Neural crest cell (in vitro differentiated cells): Measurements from ENCODE around the gene XYLB. TPM values are rescaled to one million over a fixed set of nuclear protein-coding genes. Genes with fewer than 3 reads are reported as not detected.
A peak's percentile ranks its signal among the peaks of the same experiment; 100 is the strongest.

Experiments used
- DNase-seq: peaks from one replicate; pipeline ENCODE4 v3.0.0; 2021; ENCODE audit warnings: low read depth, mixed read lengths, low spot score
- H3K27ac Mint-ChIP-seq: one replicate; pipeline ENCODE4 v1.8.0; 2021; ENCODE audit warnings: mild to moderate bottlenecking, mixed read lengths; ENCODE audit not compliant: unreplicated experiment
- H3K27me3 Mint-ChIP-seq: 2 replicates; pipeline ENCODE4 v1.8.0; 2021; ENCODE audit warnings: low read depth, mild to moderate bottlenecking, mixed read lengths
- H3K36me3 Mint-ChIP-seq: 2 replicates; pipeline ENCODE4 v1.8.0; 2021; ENCODE audit warnings: low read depth, mild to moderate bottlenecking, mixed read lengths
- H3K4me1 Mint-ChIP-seq: 2 replicates; pipeline ENCODE4 v1.8.0; 2021; ENCODE audit warnings: mixed read lengths
- H3K4me3 Mint-ChIP-seq: one replicate; pipeline ENCODE4 v1.8.0; 2021; ENCODE audit warnings: mild to moderate bottlenecking, mixed read lengths
- H3K9me3 Mint-ChIP-seq: 2 replicates; pipeline ENCODE4 v1.8.0; 2021; ENCODE audit warnings: mixed read lengths
- total RNA-seq: library from RNA; stranded (reverse); gene quantifications from 2 replicates; pipeline ENCODE4 v1.2.1, GENCODE V29; 2021
- TF ChIP-seq, protein P1 (sequence below): fragments of 200-600 bp; sonication (generic); conservative IDR thresholded peaks from 2 replicates; pipeline ENCODE4 v1.5.0; 2021; ENCODE audit warnings: antibody characterized with exemption, mild to moderate bottlenecking

The XYLB gene
- total RNA-seq, 1 donor from 2014 or later = 12.0 TPM

DNA sequence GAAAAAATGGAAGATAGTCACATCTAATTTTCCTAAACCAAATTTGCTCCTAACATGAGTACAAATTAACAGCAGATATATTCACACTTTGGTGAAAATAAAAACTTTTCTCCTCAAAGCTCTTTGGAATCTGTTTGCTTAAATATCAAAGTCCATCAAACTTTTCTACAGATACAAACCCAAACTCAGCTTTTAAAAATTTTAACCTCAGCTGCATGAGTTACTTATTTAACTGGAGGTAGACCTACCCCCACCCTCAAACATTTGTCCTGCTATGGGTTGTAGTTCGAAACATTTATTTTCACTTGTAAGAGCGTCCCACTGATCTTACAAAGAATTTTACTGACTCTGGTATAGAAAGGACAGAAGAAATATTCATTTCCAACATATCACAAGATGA lies 8.9 kb upstream of the XYLB start:
- H3K27me3 Mint-ChIP-seq = peaks cover 6% of the 10 kb centered on the region
- TF ChIP-seq, protein P1, sequence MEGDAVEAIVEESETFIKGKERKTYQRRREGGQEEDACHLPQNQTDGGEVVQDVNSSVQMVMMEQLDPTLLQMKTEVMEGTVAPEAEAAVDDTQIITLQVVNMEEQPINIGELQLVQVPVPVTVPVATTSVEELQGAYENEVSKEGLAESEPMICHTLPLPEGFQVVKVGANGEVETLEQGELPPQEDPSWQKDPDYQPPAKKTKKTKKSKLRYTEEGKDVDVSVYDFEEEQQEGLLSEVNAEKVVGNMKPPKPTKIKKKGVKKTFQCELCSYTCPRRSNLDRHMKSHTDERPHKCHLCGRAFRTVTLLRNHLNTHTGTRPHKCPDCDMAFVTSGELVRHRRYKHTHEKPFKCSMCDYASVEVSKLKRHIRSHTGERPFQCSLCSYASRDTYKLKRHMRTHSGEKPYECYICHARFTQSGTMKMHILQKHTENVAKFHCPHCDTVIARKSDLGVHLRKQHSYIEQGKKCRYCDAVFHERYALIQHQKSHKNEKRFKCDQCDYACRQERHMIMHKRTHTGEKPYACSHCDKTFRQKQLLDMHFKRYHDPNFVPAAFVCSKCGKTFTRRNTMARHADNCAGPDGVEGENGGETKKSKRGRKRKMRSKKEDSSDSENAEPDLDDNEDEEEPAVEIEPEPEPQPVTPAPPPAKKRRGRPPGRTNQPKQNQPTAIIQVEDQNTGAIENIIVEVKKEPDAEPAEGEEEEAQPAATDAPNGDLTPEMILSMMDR = no peak
- H3K36me3 Mint-ChIP-seq = no peaks in the 10 kb centered on the region
- DNase-seq = no peak
- H3K4me3 Mint-ChIP-seq = no peak overlapping the region
- H3K4me1 Mint-ChIP-seq = no peaks in the 10 kb centered on the region
- H3K9me3 Mint-ChIP-seq = no peaks in the 10 kb centered on the region
- no peak overlapping the region for H3K27ac Mint-ChIP-seq

DNA sequence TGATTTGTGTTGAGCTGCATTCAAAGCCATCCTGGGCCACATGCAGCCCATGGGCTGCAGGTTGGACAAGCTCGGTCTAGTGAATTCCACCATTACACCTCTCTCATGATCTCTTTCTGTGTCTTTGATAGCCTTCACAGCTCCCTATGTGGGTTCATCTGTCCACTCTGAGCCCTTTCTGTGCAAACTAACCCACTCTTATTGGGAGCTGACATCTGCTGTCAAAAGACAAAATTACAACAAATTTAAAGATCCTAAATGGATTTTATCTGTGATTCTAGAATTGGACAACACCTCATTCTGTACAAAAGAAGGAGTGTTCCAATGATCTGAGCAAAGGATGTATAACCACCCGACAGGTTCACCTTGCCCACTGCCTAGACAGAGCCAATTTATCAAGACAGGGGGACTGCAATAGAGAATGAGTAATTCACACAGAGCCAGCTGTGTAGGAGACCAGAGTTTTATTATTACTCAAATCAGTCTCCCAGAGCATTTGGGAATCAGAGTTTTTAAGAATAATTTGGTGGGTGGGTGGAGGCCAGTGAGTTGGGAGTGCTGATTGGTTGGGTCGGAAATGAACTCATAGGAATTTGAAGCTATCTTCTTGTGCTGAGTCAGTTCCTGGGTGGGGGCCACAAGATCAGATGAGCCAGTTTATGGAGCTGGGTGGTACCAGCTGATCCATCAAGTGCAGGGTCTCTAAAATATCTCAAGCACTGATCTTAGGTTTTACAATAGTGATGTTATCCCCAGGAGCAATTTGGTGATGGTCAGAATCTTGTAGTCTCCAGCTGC lies 2.6 kb upstream of the XYLB start:
- TF ChIP-seq, protein P1 = no peak
- Mint-ChIP-seq H3K36me3 (no peaks in the 10 kb centered on the region), H3K4me3 (peak overlapping the region; percentile 18), H3K4me1 (no peaks in the 10 kb centered on the region), H3K27me3 (peaks cover 6% of the 10 kb centered on the region), H3K9me3 (peaks cover 6% of the 10 kb centered on the region), H3K27ac (no peak overlapping the region)
- DNase-seq = no peak

DNA sequence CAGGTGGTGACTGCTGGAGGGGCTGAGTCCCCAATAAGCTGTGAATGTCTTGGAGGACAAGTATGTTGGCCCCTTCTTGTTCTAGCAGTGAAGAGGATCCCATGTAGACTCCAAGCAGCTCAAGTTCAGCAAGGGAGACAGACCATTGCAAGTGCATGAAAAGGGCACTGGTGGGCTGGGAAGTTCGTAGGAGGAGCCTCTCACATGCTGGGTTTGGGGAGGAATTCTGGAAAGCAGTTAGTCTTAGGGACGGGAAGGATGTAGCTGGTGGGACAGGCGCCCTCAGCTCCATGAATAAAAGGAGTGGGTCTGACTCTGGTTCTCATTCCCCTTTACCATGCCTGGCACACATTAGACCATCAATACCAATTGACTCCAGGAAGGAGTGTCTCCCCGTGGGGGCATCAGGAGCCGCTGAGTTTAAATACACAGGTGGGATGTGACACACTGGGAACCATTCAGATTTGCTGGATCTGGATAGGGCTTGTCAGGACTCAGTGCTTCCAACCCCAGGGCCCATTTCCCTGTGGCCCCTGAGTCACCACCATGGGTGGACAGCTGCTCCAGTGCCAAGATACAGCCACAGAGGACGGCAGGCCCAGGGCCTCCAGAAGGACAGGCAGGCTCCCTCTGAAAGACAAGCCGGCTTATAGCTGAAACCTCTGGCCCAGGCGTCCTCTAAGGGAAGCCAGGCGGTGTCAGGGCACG lies 552 bp upstream of the XYLB start:
- Mint-ChIP-seq H3K4me3 (peak overlapping the region; percentile 88), H3K36me3 (no peaks in the 10 kb centered on the region), H3K4me1 (no peaks in the 10 kb centered on the region), H3K9me3 (peaks cover 6% of the 10 kb centered on the region), H3K27ac (no peak overlapping the region), H3K27me3 (peaks cover 3% of the 10 kb centered on the region)
- TF ChIP-seq, protein P1 = no peak
- no peak for DNase-seq

DNA sequence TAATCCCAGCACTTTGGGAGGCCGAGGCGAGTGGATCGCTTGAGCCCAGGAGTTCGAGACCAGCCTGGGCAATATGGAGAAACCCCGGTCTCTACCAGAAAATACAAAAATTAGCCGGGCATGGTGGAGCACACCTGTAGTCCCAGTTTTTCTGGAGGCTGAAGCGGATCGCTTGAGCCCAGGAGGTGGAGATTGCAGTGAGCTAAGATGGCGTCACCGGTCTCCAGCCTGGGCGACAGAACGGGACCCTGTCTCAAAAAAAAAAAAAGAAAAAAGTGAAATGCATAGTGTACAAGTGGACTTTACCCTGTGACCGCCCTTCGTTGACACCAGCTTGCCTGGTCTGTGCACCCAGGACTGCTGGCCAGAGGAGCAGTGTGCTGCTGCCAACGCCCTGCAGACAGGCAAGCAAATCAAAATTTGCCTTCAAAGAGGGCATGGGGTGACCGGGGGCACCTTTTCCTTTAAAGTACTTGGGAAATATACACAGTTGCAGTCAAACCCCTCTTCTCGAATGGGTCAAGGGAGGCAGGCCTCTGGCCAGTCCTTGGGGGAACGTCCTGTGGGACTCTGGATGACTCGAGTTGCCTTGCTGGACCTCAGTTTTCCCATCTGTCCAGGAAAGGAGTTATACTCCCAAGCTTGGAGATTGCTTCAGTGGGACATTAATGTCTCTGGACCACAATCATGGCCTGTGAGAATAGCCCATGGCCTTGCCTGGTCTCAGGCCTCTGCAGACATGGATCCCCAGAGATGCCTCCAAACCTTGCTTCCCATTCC lies 1.0 kb downstream of the XYLB start:
- no peaks in the 10 kb centered on the region for H3K4me1 Mint-ChIP-seq
- TF ChIP-seq, protein P1 = no peak
- peaks cover 3% of the 10 kb centered on the region for H3K27me3 Mint-ChIP-seq
- no peak overlapping the region for H3K4me3 Mint-ChIP-seq
- peaks cover 6% of the 10 kb centered on the region for H3K9me3 Mint-ChIP-seq
- peaks cover 3% of the 10 kb centered on the region for H3K36me3 Mint-ChIP-seq
- H3K27ac Mint-ChIP-seq = no peak overlapping the region
- no peak for DNase-seq

DNA sequence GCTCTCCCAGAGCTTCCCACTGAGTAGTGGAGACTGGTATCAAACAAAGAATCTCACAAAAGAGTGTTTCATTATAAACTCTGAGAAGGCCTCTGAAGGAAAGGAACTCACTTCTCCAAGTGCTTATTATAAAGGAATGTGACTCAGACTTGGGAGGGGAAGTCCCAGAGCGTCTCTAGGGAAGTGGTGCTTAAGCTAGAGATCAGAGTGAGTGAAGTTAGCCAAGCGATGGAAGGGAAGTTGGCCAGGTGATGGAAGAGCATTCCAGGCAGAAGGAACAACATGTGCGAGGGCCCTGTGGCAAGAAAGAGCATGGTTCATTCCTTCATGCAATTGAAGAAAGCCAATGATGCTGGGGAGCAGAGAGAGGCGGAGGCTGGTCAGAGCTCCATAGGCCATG lies 2.3 kb downstream of the XYLB start:
- TF ChIP-seq, protein P1 = no peak
- H3K4me1 Mint-ChIP-seq = no peaks in the 10 kb centered on the region
- no peak for DNase-seq
- H3K9me3 Mint-ChIP-seq = peaks cover 3% of the 10 kb centered on the region
- no peak overlapping the region for H3K4me3 Mint-ChIP-seq
- no peak overlapping the region for H3K27ac Mint-ChIP-seq
- H3K36me3 Mint-ChIP-seq = peaks cover 5% of the 10 kb centered on the region
- peaks cover 2% of the 10 kb centered on the region for H3K27me3 Mint-ChIP-seq
